BLaER1 treated with 17β-estradiol and CSF1 and Interleukin-3, amounts not matched to agents 10 nM and 100 nM (cell line): ENCODE measurements around the gene TMEFF2.

ENCODE experiments used
- H3K27ac ChIP-seq, 11 experiments: shearing (Covaris generic); formaldehyde crosslinking; 2 replicates each; pipeline ENCODE4 v1.8.1; 2022
- H3K27me3 ChIP-seq, 11 experiments: shearing (Covaris generic); formaldehyde crosslinking; 2 replicates each; pipeline ENCODE4 v1.8.1; 2022
- H3K36me3 ChIP-seq, 11 experiments: shearing (Covaris generic); formaldehyde crosslinking; 2 replicates each; pipeline ENCODE4 v1.8.1; 2022
- H3K4me1 ChIP-seq, 10 experiments: shearing (Covaris generic); formaldehyde crosslinking; 2 replicates each; pipeline ENCODE4 v1.8.1; 2022
- H3K4me2 ChIP-seq, 11 experiments: shearing (Covaris generic); formaldehyde crosslinking; 2 replicates each; pipeline ENCODE4 v1.8.1; 2022
- H3K4me3 ChIP-seq, 10 experiments: shearing (Covaris generic); formaldehyde crosslinking; 2 replicates each; pipeline ENCODE4 v1.8.1; 2022
- H3K9ac ChIP-seq, 11 experiments: shearing (Covaris generic); formaldehyde crosslinking; 2 replicates each; pipeline ENCODE4 v1.8.1; 2022
- H3K9me3 ChIP-seq, 11 experiments: shearing (Covaris generic); formaldehyde crosslinking; replicated peaks in 1 of 11; 2 replicates each; pipeline ENCODE4 v1.8.1; 2022
- H4K20me1 ChIP-seq, 11 experiments: shearing (Covaris generic); formaldehyde crosslinking; 2 replicates each; pipeline ENCODE4 v1.8.1; 2022
- Cebpa-rat ChIP-seq, 11 experiments: shearing (Covaris generic); IDR thresholded peaks; 2 replicates each; pipeline ENCODE4 v1.8.1; 2022

TMEFF2 gene

DNA sequence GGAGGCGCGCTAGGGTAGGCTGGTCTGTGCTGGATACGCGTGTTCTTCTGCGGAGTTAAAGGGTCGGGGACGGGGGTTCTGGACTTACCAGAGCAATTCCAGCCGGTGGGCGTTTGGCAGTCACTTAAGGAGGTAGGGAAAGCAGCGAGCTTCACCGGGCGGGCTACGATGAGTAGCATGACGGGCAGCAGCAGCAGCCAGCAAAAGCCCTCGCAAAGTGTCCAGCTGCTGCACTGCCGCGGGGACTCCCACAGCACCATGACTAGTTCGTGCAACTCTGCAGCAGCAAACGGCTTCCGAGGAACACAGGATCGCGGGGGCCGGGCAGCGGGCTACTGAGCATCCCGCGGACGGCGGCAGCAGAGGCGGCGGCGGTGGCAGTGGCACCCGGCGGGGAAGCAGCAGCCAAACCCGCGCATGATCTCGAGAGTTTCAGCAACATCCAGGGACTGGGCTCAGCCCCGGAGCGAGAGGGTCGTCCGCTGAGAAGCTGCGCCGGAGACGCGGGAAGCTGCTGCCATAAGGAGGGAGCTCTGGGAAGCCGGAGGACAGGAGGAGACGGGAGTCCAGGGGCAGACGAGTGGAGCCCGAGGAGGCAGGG lies 368 bp downstream of the TMEFF2 start:
- H3K9ac ChIP-seq: no peak overlapping the region
- no peak overlapping the region for H3K4me2 ChIP-seq
- peaks cover 0 to 11% (median 0%) of the 10 kb centered on the region in 11 experiments; a peak in 7 of 22 replicates for H3K27me3 ChIP-seq
- no peak overlapping the region for H3K27ac ChIP-seq
- H3K4me1 ChIP-seq: 0 out of 20 replicates have a peak, but pooled peaks cover 0 to 6% (median 0%) of the 10 kb centered on the region in 10 experiments
- no peaks in the 10 kb centered on the region for H4K20me1 ChIP-seq
- no peak overlapping the region for H3K4me3 ChIP-seq
- TF ChIP-seq Cebpa-rat (IDR thresholded peaks at IDR 0.05): no peak
- no peaks in the 10 kb centered on the region for H3K36me3 ChIP-seq
- H3K9me3 ChIP-seq: peaks cover 19 to 27% (median 21%) of the 10 kb centered on the region in 11 experiments

- no peak for TF ChIP-seq Cebpa-rat (IDR thresholded peaks at IDR 0.05)
- Histone ChIP-seq H3K9ac (no peak overlapping the region), H4K20me1 (no peaks in the 10 kb centered on the region), H3K36me3 (no peaks in the 10 kb centered on the region), H3K9me3 (peaks cover 14 to 20% (median 17%) of the 10 kb centered on the region in 11 experiments), H3K4me3 (no peak overlapping the region), H3K4me1 (no peaks in the 10 kb centered on the region), H3K4me2 (no peak overlapping the region), H3K27me3 (peaks cover 0 to under 1% (median 0%) of the 10 kb centered on the region in 11 experiments; a peak in 1 of 22 replicates), H3K27ac (no peak overlapping the region)
Observed at GRCh38 chr2:192190474-192190873, 4.3 kb downstream of the TMEFF2 start.

GRCh38 chr2:192186806-192187205 lies 7.9 kb downstream of the TMEFF2 start:
- H4K20me1 ChIP-seq: no peaks in the 10 kb centered on the region

GRCh38 chr2:192184349-192184748 lies 10.4 kb downstream of the TMEFF2 start:
- Histone ChIP-seq H3K4me1 (peaks cover 0 to 12% (median 0%) of the 10 kb centered on the region in 10 experiments; a peak in 7 of 20 replicates), H4K20me1 (no peaks in the 10 kb centered on the region), H3K4me2 (no peak overlapping the region), H3K9me3 (no peaks in the 10 kb centered on the region), H3K27ac (no peak overlapping the region), H3K27me3 (no peaks in the 10 kb centered on the region), H3K9ac (no peak overlapping the region), H3K4me3 (no peak overlapping the region), H3K36me3 (no peaks in the 10 kb centered on the region)
- no peak for TF ChIP-seq Cebpa-rat (IDR thresholded peaks at IDR 0.05)

More at GRCh38 chr2:192186806-192187205, 7.9 kb downstream of the TMEFF2 start:
- Histone ChIP-seq H3K36me3 (no peaks in the 10 kb centered on the region), H3K27ac (no peak overlapping the region), H3K9ac (no peak overlapping the region), H3K27me3 (no peaks in the 10 kb centered on the region), H3K4me2 (no peak overlapping the region), H3K4me1 (no peaks in the 10 kb centered on the region), H3K9me3 (no peaks in the 10 kb centered on the region), H3K4me3 (no peak overlapping the region)
- TF ChIP-seq Cebpa-rat (IDR thresholded peaks at IDR 0.05): no peak

- Histone ChIP-seq H3K9ac (no peak overlapping the region), H3K4me3 (no peak overlapping the region), H3K4me2 (no peak overlapping the region), H3K27me3 (no peaks in the 10 kb centered on the region), H3K4me1 (peaks cover 0 to 12% (median 0%) of the 10 kb centered on the region in 10 experiments; a peak in 7 of 20 replicates), H3K27ac (no peak overlapping the region), H4K20me1 (no peaks in the 10 kb centered on the region), H3K36me3 (no peaks in the 10 kb centered on the region), H3K9me3 (no peaks in the 10 kb centered on the region)
- no peak for TF ChIP-seq Cebpa-rat (IDR thresholded peaks at IDR 0.05)
Observed at GRCh38 chr2:192183296-192183695, 11.4 kb downstream of the TMEFF2 start.

- no peak overlapping the region for H3K9ac ChIP-seq
- no peaks in the 10 kb centered on the region for H4K20me1 ChIP-seq
- TF ChIP-seq Cebpa-rat (IDR thresholded peaks at IDR 0.05): no peak
- H3K4me2 ChIP-seq: no peak overlapping the region
- H3K36me3 ChIP-seq: no peaks in the 10 kb centered on the region
- H3K9me3 ChIP-seq: no peaks in the 10 kb centered on the region
- no peak overlapping the region for H3K27ac ChIP-seq
- no peak overlapping the region for H3K4me3 ChIP-seq
- H3K4me1 ChIP-seq: peaks cover 2 to 4% (median 4%) of the 10 kb centered on the region in 10 experiments; a peak in 18 of 20 replicates
- no peaks in the 10 kb centered on the region for H3K27me3 ChIP-seq
Observed at GRCh38 chr2:192166946-192167345, 27.8 kb downstream of the TMEFF2 start.

- Histone ChIP-seq H3K27ac (no peak overlapping the region), H3K36me3 (no peaks in the 10 kb centered on the region)
- TF ChIP-seq Cebpa-rat (IDR thresholded peaks at IDR 0.05): no peak
Observed at GRCh38 chr2:192165842-192166241, 28.9 kb downstream of the TMEFF2 start.

DNA sequence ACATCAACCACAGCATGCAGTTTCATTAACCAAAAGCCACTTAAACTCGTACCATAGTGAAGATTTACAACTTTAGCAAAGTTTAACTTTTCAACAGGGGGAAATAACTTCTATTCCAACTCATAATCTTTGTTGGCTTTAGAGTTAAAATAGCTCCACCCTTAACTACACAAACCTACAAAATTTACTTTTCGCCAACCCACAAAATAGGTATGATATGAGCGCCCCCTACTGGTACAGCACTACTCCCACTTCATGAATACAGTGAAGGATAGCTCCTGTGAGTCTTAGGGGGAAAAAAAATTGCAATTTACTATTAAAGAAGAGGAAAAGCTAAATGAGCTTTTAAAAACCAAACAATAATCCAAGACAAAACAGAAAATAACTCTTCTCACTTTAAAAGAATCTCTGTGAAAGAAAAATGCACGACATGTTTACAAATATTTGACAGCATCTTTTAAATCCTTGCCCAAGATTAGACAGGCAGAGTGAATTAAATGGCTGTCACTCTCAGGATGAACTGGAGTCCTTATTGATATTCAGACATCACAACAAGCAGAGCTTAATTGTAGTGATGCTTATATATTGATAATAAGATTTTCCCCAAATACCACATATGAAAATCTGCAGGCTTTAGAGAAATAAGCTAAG lies 32.2 kb downstream of the TMEFF2 start:
- H4K20me1 ChIP-seq: no peaks in the 10 kb centered on the region
- no peak overlapping the region for H3K27ac ChIP-seq
- no peak overlapping the region for H3K4me3 ChIP-seq
- 0 out of 22 replicates have a peak overlapping the region, but pooled peaks of 1 of the 11 experiments have one; percentile 4 for H3K9ac ChIP-seq
- H3K4me1 ChIP-seq: peaks cover 9 to 26% (median 11%) of the 10 kb centered on the region in 10 experiments; a peak in 18 of 20 replicates
- H3K36me3 ChIP-seq: no peaks in the 10 kb centered on the region
- no peak for TF ChIP-seq Cebpa-rat (IDR thresholded peaks at IDR 0.05)
- H3K9me3 ChIP-seq: no peaks in the 10 kb centered on the region
- peak overlapping the region in 9 of 11 experiments; percentile 11 to 68 (median 35); a peak in 13 of 22 replicates for H3K4me2 ChIP-seq
- peaks cover 0 to 21% (median 0%) of the 10 kb centered on the region in 11 experiments; a peak in 5 of 22 replicates for H3K27me3 ChIP-seq

More at GRCh38 chr2:192165842-192166241, 28.9 kb downstream of the TMEFF2 start:
- peaks cover 9 to 15% (median 11%) of the 10 kb centered on the region in 10 experiments; a peak in 18 of 20 replicates for H3K4me1 ChIP-seq
- no peak overlapping the region for H3K4me3 ChIP-seq
- H3K4me2 ChIP-seq: no peak overlapping the region
- H3K9me3 ChIP-seq: no peaks in the 10 kb centered on the region
- no peak overlapping the region for H3K9ac ChIP-seq
- 0 out of 22 replicates have a peak, but pooled peaks cover 0 to 1% (median 0%) of the 10 kb centered on the region in 11 experiments for H3K27me3 ChIP-seq
- no peaks in the 10 kb centered on the region for H4K20me1 ChIP-seq

- TF ChIP-seq Cebpa-rat (IDR thresholded peaks at IDR 0.05): no peak
- H3K4me1 ChIP-seq: peaks cover 9 to 26% (median 11%) of the 10 kb centered on the region in 10 experiments; a peak in 18 of 20 replicates
- H3K9ac ChIP-seq: no peak overlapping the region
- H3K27me3 ChIP-seq: peaks cover 0 to 26% (median 0%) of the 10 kb centered on the region in 11 experiments; a peak in 7 of 22 replicates
- peak overlapping the region; percentile 11 to 68 (median 31); a peak in 18 of 22 replicates for H3K4me2 ChIP-seq
- H3K4me3 ChIP-seq: no peak overlapping the region
- no peaks in the 10 kb centered on the region for H3K36me3 ChIP-seq
- no peak overlapping the region for H3K27ac ChIP-seq
- no peaks in the 10 kb centered on the region for H4K20me1 ChIP-seq
- H3K9me3 ChIP-seq: no peaks in the 10 kb centered on the region
Observed at GRCh38 chr2:192161656-192162290, 33.0 kb downstream of the TMEFF2 start.
